GM23248 (cell line): ENCODE measurements around the gene CCDC15. TPM values are rescaled to one million over a fixed set of nuclear protein-coding genes. Genes with fewer than 3 reads are reported as not detected.
A peak's percentile ranks its signal among the peaks of the same experiment; 100 is the strongest.

Source experiments
- DNase-seq: peaks from one replicate; pipeline ENCODE4 v3.0.0-alpha.2; 2015
- H2AFZ ChIP-seq: fragments of 200-600 bp; sonication (generic); 2 replicates; pipeline ENCODE4 v1.6.1; 2016; ENCODE audit warnings: antibody characterized with exemption
- H3F3A ChIP-seq: fragments of 200-600 bp; sonication (generic); 2 replicates; pipeline ENCODE4 v1.6.1; 2016; ENCODE audit warnings: mild to moderate bottlenecking, antibody characterized with exemption, mixed run types; ENCODE audit not compliant: insufficient read depth
- H3K27ac ChIP-seq: fragments of 200-600 bp; sonication (generic); 2 replicates; pipeline ENCODE4 v1.5.1; 2016; ENCODE audit warnings: mild to moderate bottlenecking
- H3K27me3 ChIP-seq: fragments of 200-600 bp; sonication (generic); replicated peaks from 2 replicates; pipeline ENCODE4 v1.6.1; 2016; ENCODE audit warnings: mild to moderate bottlenecking; ENCODE audit not compliant: insufficient read depth
- H3K36me3 ChIP-seq: fragments of 200-600 bp; sonication (generic); 2 replicates; pipeline ENCODE4 v1.6.1; 2016; ENCODE audit warnings: low read depth, mild to moderate bottlenecking
- H3K4me1 ChIP-seq: fragments of 200-600 bp; sonication (generic); 2 replicates; pipeline ENCODE4 v1.6.1; 2016; ENCODE audit warnings: mild to moderate bottlenecking; ENCODE audit not compliant: insufficient read depth
- H3K4me2 ChIP-seq: fragments of 200-600 bp; sonication (generic); one replicate; pipeline ENCODE4 v1.6.1; 2016; ENCODE audit warnings: mild to moderate bottlenecking; ENCODE audit not compliant: unreplicated experiment
- H3K4me3 ChIP-seq: fragments of 200-600 bp; sonication (generic); 2 replicates; pipeline ENCODE4 v1.5.1; 2016; ENCODE audit warnings: mild to moderate bottlenecking
- H3K79me2 ChIP-seq: fragments of 200-600 bp; sonication (generic); 2 replicates; pipeline ENCODE4 v1.6.1; 2016; ENCODE audit warnings: mild to moderate bottlenecking; ENCODE audit not compliant: insufficient read depth
- H3K9ac ChIP-seq: fragments of 200-600 bp; sonication (generic); 2 replicates; pipeline ENCODE4 v1.6.1; 2016; ENCODE audit warnings: mild to moderate bottlenecking
- H3K9me2 ChIP-seq: fragments of 200-600 bp; sonication (generic); 2 replicates; pipeline ENCODE4 v1.6.1; 2016; ENCODE audit warnings: mixed run types, mild to moderate bottlenecking, moderate library complexity; ENCODE audit not compliant: insufficient read depth
- H3K9me3 ChIP-seq: fragments of 200-600 bp; sonication (generic); one replicate; pipeline ENCODE4 v1.6.1; 2017; ENCODE audit warnings: low read depth
- H4K20me1 ChIP-seq: fragments of 200-600 bp; sonication (generic); 2 replicates; pipeline ENCODE4 v1.6.0; 2016; ENCODE audit not compliant: insufficient read depth
- EZH2 ChIP-seq: fragments of 200-600 bp; sonication (generic); IDR thresholded peaks from 2 replicates; pipeline ENCODE4 v1.6.1; 2018; ENCODE audit warnings: antibody characterized with exemption, mild to moderate bottlenecking; ENCODE audit not compliant: insufficient read depth, poor library complexity, severe bottlenecking
- EZH2phosphoT487 ChIP-seq: fragments of 200-600 bp; sonication (generic); IDR thresholded peaks from 2 replicates; pipeline ENCODE4 v1.6.1; 2018; ENCODE audit warnings: antibody characterized with exemption, moderate library complexity, mild to moderate bottlenecking, low read depth; ENCODE audit not compliant: insufficient read depth
- WGBS, 2 experiments: methylation state at CpG; one replicate each; pipeline ENCODE4 v1.1.6; 2015 to 2017; ENCODE audit warnings: low lambda C conversion rate in 2 of 2, low coverage in 1 of 2; ENCODE audit errors: missing lambda C conversion rate in 2 of 2; 5-methylcytosine and 5-hydroxymethylcytosine counted together
- in situ Hi-C: fragments of 300-500 bp; cut with MboI; formaldehyde crosslinking; loops from 2 replicates; pipeline ENCODE4 v1.15.0; 2020
- polyA plus RNA-seq: library from polyadenylated mRNA; unstranded; fragments of >200 nt; fragmentation: Nextera tagmentation; extraction: Ambion mirVana; gene quantifications from 2 replicates; pipeline ENCODE4 v1.2.1, GENCODE V29; 2016
- total RNA-seq: library from RNA; depleted of rRNA; stranded (reverse); fragments of >200 nt; shearing (Covaris generic); gene quantifications from 2 replicates; pipeline ENCODE4 v1.2.3, GENCODE V29; 2014

Gene CCDC15
- total and polyA plus RNA-seq, 2 experiments from 2014 or later, result 0.97 to 1.6 TPM

GRCh38 chr11:124930799-124931198 lies 23.2 kb upstream of the CCDC15 start:
- H3K4me1 ChIP-seq, result peaks cover 19% of the 10 kb centered on the region
- H3K27me3 ChIP-seq, result no peaks in the 10 kb centered on the region
- 59 to 68% methylated on average over 3 of the region's 3 CpGs for WGBS, 2 experiments
- H3K9me3 ChIP-seq, result no peaks in the 10 kb centered on the region
- H3K79me2 ChIP-seq, result no peaks in the 10 kb centered on the region
- in situ Hi-C loops, result no loop called here
- no peak overlapping the region for H3K27ac ChIP-seq
- TF ChIP-seq EZH2 (no peak), EZH2phosphoT487 (no peak)
- H3F3A ChIP-seq, result peaks cover 19% of the 10 kb centered on the region
- no peaks in the 10 kb centered on the region for H4K20me1 ChIP-seq
- no peaks in the 10 kb centered on the region for H3K9me2 ChIP-seq
- no peak overlapping the region for H3K4me2 ChIP-seq
- no peak for DNase-seq
- H2AFZ ChIP-seq, result no peak overlapping the region
- H3K4me3 ChIP-seq, result no peak overlapping the region
- H3K9ac ChIP-seq, result no peak overlapping the region
- no peaks in the 10 kb centered on the region for H3K36me3 ChIP-seq

- H3K4me1 ChIP-seq, result peaks cover 35% of the 10 kb centered on the region
- no peaks in the 10 kb centered on the region for H3K79me2 ChIP-seq
- in situ Hi-C loops, result no loop called here
- 45 to 48% methylated on average over 4 of the region's 4 CpGs for WGBS, 2 experiments
- H3F3A ChIP-seq, result peaks cover 22% of the 10 kb centered on the region
- H3K27me3 ChIP-seq, result no peaks in the 10 kb centered on the region
- peak overlapping the region; percentile 65 for H3K4me2 ChIP-seq
- H3K4me3 ChIP-seq, result peak overlapping the region; percentile 6; the same call in 1 of the 2 replicates
- no peaks in the 10 kb centered on the region for H3K36me3 ChIP-seq
- H3K9me2 ChIP-seq, result no peaks in the 10 kb centered on the region
- H3K27ac ChIP-seq, result peak overlapping the region; percentile 58
- H2AFZ ChIP-seq, result peak overlapping the region; percentile 34; the same call in 1 of the 2 replicates
- peak; percentile 88 for DNase-seq
- no peak overlapping the region for H3K9ac ChIP-seq
- TF ChIP-seq EZH2 (no peak), EZH2phosphoT487 (peak; percentile 48; the same call in 1 of the 2 replicates)
- no peaks in the 10 kb centered on the region for H4K20me1 ChIP-seq
- no peaks in the 10 kb centered on the region for H3K9me3 ChIP-seq
Measured at GRCh38 chr11:124934862-124935547, 19.0 kb upstream of the CCDC15 start.

- H3K27ac ChIP-seq, result peak within 1 kb of the TSS; percentile 58
- WGBS, 2 experiments, result 88 to 90% methylated on average over 18 of the region's 18 CpGs
Measured at GRCh38 chr11:124935548-124936514, 18.2 kb upstream of the CCDC15 start, which contains the start of gene HEPACAM. Gene HEPACAM (minus strand): TSS chr11:124936047. CDS start chr11:124936006, 41 bp downstream.

GRCh38 chr11:124937336-124937935 lies 16.6 kb upstream of the CCDC15 start:
- H3K4me2 ChIP-seq, result no peak overlapping the region
- peak overlapping the region; percentile 29; the same call in 1 of the 2 replicates for H2AFZ ChIP-seq
- H3K27me3 ChIP-seq, result no peaks in the 10 kb centered on the region
- H3K4me1 ChIP-seq, result peaks cover 35% of the 10 kb centered on the region
- in situ Hi-C loops, result no loop called here
- no peaks in the 10 kb centered on the region for H3K9me2 ChIP-seq
- no peaks in the 10 kb centered on the region for H3K9me3 ChIP-seq
- peaks cover 22% of the 10 kb centered on the region for H3F3A ChIP-seq
- no peaks in the 10 kb centered on the region for H3K36me3 ChIP-seq
- H4K20me1 ChIP-seq, result no peaks in the 10 kb centered on the region
- H3K27ac ChIP-seq, result peak overlapping the region; percentile 52
- no peak overlapping the region for H3K4me3 ChIP-seq
- TF ChIP-seq EZH2phosphoT487, result no peak
- no peak for TF ChIP-seq EZH2
- WGBS, 2 experiments, result 51 to 52% methylated on average over 3 of the region's 3 CpGs
- no peak for DNase-seq
- H3K79me2 ChIP-seq, result no peaks in the 10 kb centered on the region
- H3K9ac ChIP-seq, result no peak overlapping the region

More at GRCh38 chr11:124935548-124936514, 18.2 kb upstream of the CCDC15 start, which contains the start of gene HEPACAM:
- Histone ChIP-seq H3K4me2 (peak within 1 kb of the TSS; percentile 65), H3K79me2 (no peaks in the 10 kb centered on the region), H3F3A (peaks cover 22% of the 10 kb centered on the region), H4K20me1 (no peaks in the 10 kb centered on the region), H3K9me3 (no peaks in the 10 kb centered on the region), H3K36me3 (no peaks in the 10 kb centered on the region), H2AFZ (peak within 1 kb of the TSS; percentile 34; the same call in 1 of the 2 replicates), H3K9ac (no peak within 1 kb of the TSS), H3K9me2 (no peaks in the 10 kb centered on the region), H3K4me3 (peak within 1 kb of the TSS; percentile 6; the same call in 1 of the 2 replicates), H3K4me1 (peaks cover 35% of the 10 kb centered on the region), H3K27me3 (no peaks in the 10 kb centered on the region)
- DNase-seq, result no peak
- in situ Hi-C loops, result no loop called here
- TF ChIP-seq EZH2phosphoT487 (no peak), EZH2 (no peak)
